Hematopoietic multipotent progenitor cell (in vitro differentiated cells): Measurements from ENCODE around the gene COQ8A. TPM values are rescaled to one million over a fixed set of nuclear protein-coding genes. Genes with fewer than 3 reads are reported as not detected.

ENCODE experiments used
- DNase-seq, 3 donors: peaks; one replicate each; pipeline ENCODE4 v3.0.0-alpha.2; 2011 to 2015; ENCODE audit warnings: low read depth in 2 of 3, low spot score in 2 of 3
- total RNA-seq: library from RNA; depleted of rRNA; stranded (reverse); fragments of >200 nt; gene quantifications from one replicate; pipeline ENCODE4 v1.2.3, GENCODE V29; 2012

COQ8A gene
- total RNA-seq, 1 donor: 118 TPM

- DNase-seq: no peak
Measured at GRCh38 chr1:226971765-226972164, 31.7 kb downstream of the COQ8A start.

- no peak for DNase-seq
Measured at GRCh38 chr1:226972931-226973330, 32.8 kb downstream of the COQ8A start.

- DNase-seq: no peak
Measured at GRCh38 chr1:226973371-226973897, 33.3 kb downstream of the COQ8A start.

- DNase-seq: no peak
Measured at GRCh38 chr1:226973898-226974543, 33.9 kb downstream of the COQ8A start.

GRCh38 chr1:226974544-226975258 is 34.6 kb downstream of the COQ8A start:
- no peak for DNase-seq

- no peak for DNase-seq
Measured at GRCh38 chr1:226975259-226976250, 35.5 kb downstream of the COQ8A start.

GRCh38 chr1:226976276-226976977 is 36.3 kb downstream of the COQ8A start:
- DNase-seq: no peak

GRCh38 chr1:226976978-226977642 is 37.0 kb downstream of the COQ8A start:
- DNase-seq: no peak

- DNase-seq: no peak
Measured at GRCh38 chr1:226977643-226978431, 37.7 kb downstream of the COQ8A start.

- DNase-seq: no peak
Measured at GRCh38 chr1:226978432-226979114, 38.5 kb downstream of the COQ8A start.

- no peak for DNase-seq
Measured at GRCh38 chr1:226979115-226979516, 39.0 kb downstream of the COQ8A start.

GRCh38 chr1:226979517-226980121 is 39.5 kb downstream of the COQ8A start:
- DNase-seq: no peak

- DNase-seq: no peak
Measured at GRCh38 chr1:226980122-226980560, 40.0 kb downstream of the COQ8A start.

- DNase-seq: no peak
Measured at GRCh38 chr1:226980565-226981385, 40.7 kb downstream of the COQ8A start.

GRCh38 chr1:226981386-226981817 is 41.3 kb downstream of the COQ8A start:
- DNase-seq: no peak

- no peak for DNase-seq
Measured at GRCh38 chr1:226981838-226982237, 41.7 kb downstream of the COQ8A start.
